ENCODE measurements around the gene KLK2. TPM values are rescaled to one million over a fixed set of nuclear protein-coding genes. Genes with fewer than 3 reads are reported as not detected.

The KLK2 gene
- total and polyA plus RNA-seq, 10 donors: 0.37 to 1.2 (median 0.65) TPM; not detected in 5

GRCh38 chr19:50858886-50859285 lies 14.4 kb upstream of the KLK2 start:
- intact Hi-C loops (cut with DNase I; ENCODE audit: low total_unique reads): no loop called here
- Histone ChIP-seq H3K4me3 (no peak overlapping the region), H3K9me3 (peaks cover 0 to 17% (median 0%) of the 10 kb centered on the region in 8 donors), H3K27me3 (replicated peaks in 1 of 7) (peaks cover 0 to 76% (median 15%) of the 10 kb centered on the region in 7 donors), H3K4me1 (no peaks in the 10 kb centered on the region), H3K27ac (no peak overlapping the region), H3K36me3 (no peaks in the 10 kb centered on the region)
- TF ChIP-seq POLR2A (IDR thresholded peaks at IDR 0.05): no peak
- TF ChIP-seq POLR2AphosphoS5 (IDR thresholded peaks at IDR 0.05): no peak
- TF ChIP-seq CTCF (IDR thresholded peaks at IDR 0.05 in 8 of 11, conservative IDR thresholded peaks at IDR 0.05 in 3 of 11): no peak
- DNase-seq: no peak
- WGBS, 5 donors: 15 to 27% (median 18%) methylated on average over 5 to 7 of the region's 7 CpGs

- intact Hi-C loops (cut with DNase I; ENCODE audit: low total_unique reads): no loop called here
- Histone ChIP-seq H3K9me3 (peaks cover 0 to 17% (median 0%) of the 10 kb centered on the region in 8 donors), H3K36me3 (no peaks in the 10 kb centered on the region), H3K27ac (no peak overlapping the region), H3K4me1 (no peaks in the 10 kb centered on the region), H3K4me3 (no peak overlapping the region), H3K27me3 (replicated peaks in 1 of 7) (peaks cover 0 to 72% (median 11%) of the 10 kb centered on the region in 7 donors)
- DNase-seq: no peak
- TF ChIP-seq POLR2A (IDR thresholded peaks at IDR 0.05): no peak
- TF ChIP-seq CTCF (IDR thresholded peaks at IDR 0.05 in 8 of 11, conservative IDR thresholded peaks at IDR 0.05 in 3 of 11): no peak
- TF ChIP-seq POLR2AphosphoS5 (IDR thresholded peaks at IDR 0.05): no peak
- 77 to 88% (median 84%) methylated on average over 4 of the region's 4 CpGs for WGBS, 5 donors
These were observed 13.4 kb upstream of the KLK2 start for GRCh38 chr19:50859849-50860248.

GRCh38 chr19:50861010-50861409 lies 12.2 kb upstream of the KLK2 start:
- no peak for DNase-seq
- intact Hi-C loops (cut with DNase I; ENCODE audit: low total_unique reads): no loop called here
- H3K4me3 ChIP-seq: no peak overlapping the region
- no peaks in the 10 kb centered on the region for H3K36me3 ChIP-seq
- 70 to 84% (median 73%) methylated on average over 5 of the region's 5 CpGs for WGBS, 5 donors
- H3K27ac ChIP-seq: no peak overlapping the region
- no peaks in the 10 kb centered on the region for H3K4me1 ChIP-seq
- peaks cover 0 to 17% (median 0%) of the 10 kb centered on the region in 8 donors for H3K9me3 ChIP-seq
- H3K27me3 ChIP-seq (replicated peaks in 1 of 7): peaks cover 0 to 65% (median 11%) of the 10 kb centered on the region in 7 donors
- TF ChIP-seq POLR2AphosphoS5 (IDR thresholded peaks at IDR 0.05): no peak
- no peak for TF ChIP-seq CTCF (IDR thresholded peaks at IDR 0.05 in 8 of 11, conservative IDR thresholded peaks at IDR 0.05 in 3 of 11)
- TF ChIP-seq POLR2A (IDR thresholded peaks at IDR 0.05): no peak

- 68 to 79% (median 74%) methylated on average over 7 of the region's 7 CpGs for WGBS, 5 donors
- Histone ChIP-seq H3K4me3 (no peak overlapping the region), H3K9me3 (peaks cover 0 to 17% (median 0%) of the 10 kb centered on the region in 8 donors), H3K27me3 (replicated peaks in 1 of 7) (peaks cover 0 to 60% (median 11%) of the 10 kb centered on the region in 7 donors), H3K27ac (no peak overlapping the region), H3K4me1 (no peaks in the 10 kb centered on the region), H3K36me3 (no peaks in the 10 kb centered on the region)
- no peak for TF ChIP-seq POLR2AphosphoS5 (IDR thresholded peaks at IDR 0.05)
- TF ChIP-seq CTCF (IDR thresholded peaks at IDR 0.05 in 8 of 11, conservative IDR thresholded peaks at IDR 0.05 in 3 of 11): no peak
- no peak for TF ChIP-seq POLR2A (IDR thresholded peaks at IDR 0.05)
- intact Hi-C loops (cut with DNase I; ENCODE audit: low total_unique reads): no loop called here
- no peak for DNase-seq
These were observed 11.5 kb upstream of the KLK2 start for GRCh38 chr19:50861496-50862286.

Data from spleen (tissue), 11 donors.